Small intestine (tissue), 7 donors: ENCODE data around the gene NTRK2. TPM values are rescaled to one million over a fixed set of nuclear protein-coding genes. Genes with fewer than 3 reads are reported as not detected.

Experiments
- DNase-seq, 2 donors: peaks; one replicate each; pipeline versions ENCODE4 v3.0.0 to v3.0.0-alpha.2; 2013
- FAIRE-seq: peaks from 2 replicates; lab custom pipeline; 2012; peaks lifted over from hg19 to GRCh38; lab: Jason Lieb, UNC
- H3K27ac ChIP-seq, 3 donors: one replicate each; pipeline ENCODE4 v1.5.1; 2013; ENCODE audit warnings: low read length in 2 of 3, mild to moderate bottlenecking in 2 of 3, control low read depth in 1 of 3, inconsistent platforms in 1 of 3, low read depth in 1 of 3, moderate library complexity in 1 of 3
- H3K27me3 ChIP-seq, 3 donors: one replicate each; pipeline ENCODE4 v1.6.1; 2013; ENCODE audit warnings: low read length in 3 of 3, inconsistent platforms in 1 of 3; ENCODE audit not compliant: control insufficient read depth in 3 of 3, insufficient read depth in 3 of 3
- H3K36me3 ChIP-seq, 3 donors: one replicate each; pipeline ENCODE4 v1.6.1; 2013; ENCODE audit warnings: low read length in 3 of 3, inconsistent platforms in 1 of 3, low read depth in 1 of 3, mild to moderate bottlenecking in 1 of 3, moderate library complexity in 1 of 3; ENCODE audit not compliant: control insufficient read depth in 3 of 3, insufficient read depth in 2 of 3
- H3K4me1 ChIP-seq, 3 donors: one replicate each; pipeline ENCODE4 v1.6.1; 2013; ENCODE audit warnings: low read length in 2 of 3, inconsistent platforms in 1 of 3, low read depth in 1 of 3, mild to moderate bottlenecking in 1 of 3, moderate library complexity in 1 of 3; ENCODE audit not compliant: control insufficient read depth in 3 of 3, insufficient read depth in 2 of 3
- H3K4me3 ChIP-seq, 3 donors: one replicate each; pipeline ENCODE4 v1.5.1; 2013; ENCODE audit warnings: low read length in 3 of 3, control low read depth in 1 of 3, inconsistent platforms in 1 of 3, low read depth in 1 of 3, mild to moderate bottlenecking in 1 of 3, moderate library complexity in 1 of 3
- H3K9me3 ChIP-seq, 2 donors: one replicate each; pipeline ENCODE4 v1.6.1; 2013; ENCODE audit warnings: low read depth in 1 of 2, low read length in 1 of 2; ENCODE audit not compliant: control insufficient read depth in 2 of 2, insufficient read depth in 1 of 2
- WGBS, 3 donors: extraction: QIAGEN DNeasy Blood & Tissue Kit; methylation state at CpG; one replicate each; pipeline ENCODE4 v1.1.7; 2013; 5-methylcytosine and 5-hydroxymethylcytosine counted together
- polyA plus RNA-seq, 4 donors: library from polyadenylated mRNA; stranded (reverse) in 3 of 4; unstranded in 1 of 4; fragments of 200-250 nt in 3 of 4; fragments of 120-200 nt in 1 of 4; gene quantifications; one replicate each; pipeline versions ENCODE4 v1.2.1 to v1.2.3, GENCODE V29; 2013
- donor health status: healthy with polysubstance abuse.
- donor health status: control.
- donor health status: control.
- donor health status: Bipolar disorder and iron deficiency.
- donor health status: healthy.

The NTRK2 gene
- polyA plus RNA-seq, 4 donors = 0.16 to 1.1 TPM; not detected in 2

DNA sequence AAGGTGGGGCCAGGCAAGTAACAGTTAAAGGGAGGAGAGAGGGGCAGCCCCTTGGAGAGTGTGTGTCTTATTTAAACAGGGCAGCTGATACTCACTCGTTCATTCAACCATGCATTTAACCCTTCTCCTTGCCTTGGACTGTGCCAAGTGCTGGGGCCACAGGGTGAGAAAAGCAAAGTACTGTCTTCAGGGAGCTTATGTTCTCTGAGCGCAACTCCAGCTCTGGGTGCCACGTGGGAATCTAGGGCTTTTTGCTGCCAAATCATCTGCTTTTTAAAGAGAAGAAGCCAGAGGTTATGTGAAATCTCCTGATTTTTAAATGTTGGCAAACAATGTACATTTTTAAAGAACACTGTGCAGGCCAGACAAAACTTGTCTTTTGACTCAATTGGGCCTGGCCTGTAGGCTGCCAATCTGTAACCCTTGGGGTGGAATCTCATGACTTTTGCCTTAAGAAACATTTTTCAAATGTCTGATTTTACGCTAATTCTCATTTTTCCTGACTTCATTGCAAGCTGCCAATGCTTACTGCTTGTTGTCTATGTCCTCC, 157.8 kb downstream of the NTRK2 start:
- H3K27ac ChIP-seq = no peak overlapping the region
- 65 to 67% (median 66%) methylated on average over 4 of the region's 4 CpGs for WGBS, 3 donors
- H3K4me3 ChIP-seq = no peak overlapping the region
- H3K4me1 ChIP-seq = no peaks in the 10 kb centered on the region
- H3K27me3 ChIP-seq = no peaks in the 10 kb centered on the region
- DNase-seq (no peak), FAIRE-seq (no peak)
- no peaks in the 10 kb centered on the region for H3K36me3 ChIP-seq
- H3K9me3 ChIP-seq = no peaks in the 10 kb centered on the region

DNA sequence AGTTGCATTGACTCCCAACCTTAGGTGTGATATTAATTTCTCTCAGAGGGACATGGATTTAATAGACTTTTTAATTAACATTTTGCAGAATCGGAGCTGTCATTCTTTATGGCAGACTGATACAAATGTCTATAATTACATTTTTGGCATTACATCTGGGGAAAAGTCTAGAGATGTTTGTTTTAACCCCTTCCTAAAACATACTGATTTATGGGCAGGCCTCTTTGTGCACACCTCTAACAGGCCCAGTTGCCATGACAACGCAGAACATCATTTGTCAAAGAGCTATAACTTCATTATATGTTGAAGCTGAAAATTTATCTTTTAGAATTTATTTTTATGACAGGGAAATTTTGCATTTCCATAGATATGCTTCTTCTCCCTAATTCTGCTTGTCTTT, 158.5 kb downstream of the NTRK2 start:
- Histone ChIP-seq H3K27ac (no peak overlapping the region), H3K36me3 (no peaks in the 10 kb centered on the region), H3K9me3 (no peaks in the 10 kb centered on the region), H3K4me1 (no peaks in the 10 kb centered on the region), H3K4me3 (no peak overlapping the region), H3K27me3 (peaks cover 0 to 2% (median 0%) of the 10 kb centered on the region in 3 donors)
- DNase-seq (no peak), FAIRE-seq (no peak)
- WGBS, 3 donors = 86 to 94% (median 86%) methylated on average over 2 of the region's 2 CpGs

DNA sequence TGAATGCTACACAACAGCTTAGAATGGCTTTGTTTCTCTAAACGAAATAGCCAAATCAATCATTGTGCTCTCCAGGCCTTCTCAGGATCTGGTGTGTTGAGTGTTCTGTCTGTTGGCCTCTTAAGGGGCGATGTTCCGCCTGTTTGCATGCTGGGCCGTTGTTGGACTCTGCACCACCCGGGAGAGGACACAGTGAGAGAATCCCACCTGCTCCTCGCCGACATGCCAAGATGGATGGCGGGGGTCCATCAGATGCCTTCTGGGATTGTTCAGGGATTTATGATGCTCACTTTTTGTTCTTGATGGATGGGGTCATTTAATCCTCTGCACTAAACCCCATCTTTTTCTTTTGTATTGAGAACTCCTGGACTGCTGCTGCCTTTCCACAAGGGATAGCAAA, 159.9 kb downstream of the NTRK2 start:
- DNase-seq (no peak), FAIRE-seq (no peak)
- Histone ChIP-seq H3K9me3 (no peaks in the 10 kb centered on the region), H3K27ac (no peak overlapping the region), H3K27me3 (peaks cover 0 to 2% (median 0%) of the 10 kb centered on the region in 3 donors), H3K36me3 (no peaks in the 10 kb centered on the region), H3K4me1 (no peaks in the 10 kb centered on the region), H3K4me3 (no peak overlapping the region)
- 83 to 91% (median 89%) methylated on average over 8 of the region's 8 CpGs for WGBS, 3 donors

DNA sequence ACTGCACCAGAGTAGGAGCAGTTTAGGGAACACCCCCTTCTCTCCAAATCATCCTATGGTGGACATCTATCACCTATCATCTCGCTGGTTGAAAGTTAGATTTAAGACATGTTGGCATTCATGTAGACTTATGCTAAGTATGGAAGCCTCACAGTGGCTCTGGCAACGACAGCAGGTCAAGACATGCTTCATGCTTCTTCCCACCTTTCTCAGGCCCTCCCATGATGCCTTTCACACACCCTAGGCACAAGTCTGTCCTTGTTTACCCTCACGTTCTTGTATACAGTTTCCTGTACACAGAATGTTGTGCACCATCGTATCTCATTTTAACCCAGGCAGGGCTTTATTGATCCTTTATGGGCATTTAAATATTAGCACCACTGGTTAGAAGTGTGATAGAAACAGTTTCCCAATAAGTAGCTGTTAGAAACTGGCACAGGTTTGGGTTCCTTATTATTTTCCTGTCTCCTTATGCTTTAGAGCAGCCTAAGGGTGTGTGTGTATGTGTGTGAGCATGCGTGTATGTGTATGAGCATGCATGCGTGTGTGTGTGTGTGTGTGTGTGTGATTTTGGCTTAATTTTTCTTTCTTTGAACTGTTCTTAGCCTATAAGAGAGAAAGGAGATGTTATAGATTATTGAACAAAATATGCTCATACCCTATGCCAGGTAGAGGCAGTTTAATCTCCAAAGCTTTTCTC, 160.6 kb downstream of the NTRK2 start:
- WGBS, 3 donors = 70 to 83% (median 75%) methylated on average over 6 of the region's 6 CpGs
- H3K4me3 ChIP-seq = no peak overlapping the region
- H3K27me3 ChIP-seq = peaks cover 0 to 2% (median 0%) of the 10 kb centered on the region in 3 donors
- DNase-seq (no peak), FAIRE-seq (no peak)
- H3K36me3 ChIP-seq = no peaks in the 10 kb centered on the region
- no peaks in the 10 kb centered on the region for H3K9me3 ChIP-seq
- no peaks in the 10 kb centered on the region for H3K4me1 ChIP-seq
- no peak overlapping the region for H3K27ac ChIP-seq

GRCh38 chr9:84831377-84831776, 161.8 kb downstream of the NTRK2 start:
- Histone ChIP-seq H3K36me3 (no peaks in the 10 kb centered on the region), H3K4me3 (no peak overlapping the region), H3K4me1 (no peaks in the 10 kb centered on the region), H3K9me3 (no peaks in the 10 kb centered on the region), H3K27me3 (peaks cover 0 to 2% (median 0%) of the 10 kb centered on the region in 3 donors), H3K27ac (no peak overlapping the region)
- FAIRE-seq (no peak), DNase-seq (no peak)
- WGBS, 3 donors = 69 to 89% (median 76%) methylated on average over 4 of the region's 4 CpGs

DNA sequence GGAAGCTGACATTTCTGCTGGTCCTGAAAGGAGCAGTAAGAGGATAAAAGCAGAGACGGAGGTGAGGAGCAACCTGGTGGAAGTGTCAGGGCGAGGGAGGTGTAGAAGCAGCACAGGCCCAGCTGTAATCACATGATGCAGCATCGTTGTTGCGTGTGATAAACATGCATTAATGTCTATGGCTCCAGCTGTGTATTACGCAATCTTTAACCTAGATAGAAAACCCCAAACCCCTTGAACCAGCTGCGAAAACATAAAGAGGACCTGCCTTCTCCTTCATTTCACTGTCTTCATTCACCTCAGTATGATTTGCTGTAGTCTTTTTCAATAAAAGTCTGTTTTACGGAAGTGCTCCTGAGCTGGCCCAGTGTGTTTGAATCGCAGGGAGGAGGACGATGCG, 162.9 kb downstream of the NTRK2 start:
- Histone ChIP-seq H3K27ac (no peak overlapping the region), H3K9me3 (no peaks in the 10 kb centered on the region), H3K36me3 (no peaks in the 10 kb centered on the region), H3K4me3 (no peak overlapping the region), H3K27me3 (peaks cover 0 to 2% (median 0%) of the 10 kb centered on the region in 3 donors), H3K4me1 (no peaks in the 10 kb centered on the region)
- WGBS, 3 donors = 78 to 88% (median 83%) methylated on average over 10 of the region's 10 CpGs
- no peak for DNase-seq
- no peak for FAIRE-seq

DNA sequence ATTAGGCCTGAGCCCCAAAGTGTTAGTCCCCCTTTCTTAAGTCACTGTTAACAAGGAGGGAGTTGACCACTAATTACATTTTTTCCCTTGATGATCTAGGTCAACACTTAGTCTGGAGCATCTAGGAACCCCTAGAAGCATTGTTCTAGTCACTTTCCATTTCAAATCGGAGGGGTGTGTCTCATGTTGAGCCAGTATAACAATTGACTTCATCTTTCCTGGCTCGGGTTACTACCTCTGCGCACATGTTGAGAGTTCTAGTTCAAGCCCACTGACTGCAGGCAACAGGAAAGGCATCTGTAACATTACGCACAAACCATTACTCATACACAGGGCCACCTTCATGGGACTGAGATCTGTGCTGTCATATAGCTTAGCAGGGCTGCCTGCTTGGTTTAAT, 164.9 kb downstream of the NTRK2 start:
- 82 to 88% (median 87%) methylated on average over 4 of the region's 4 CpGs for WGBS, 3 donors
- H3K9me3 ChIP-seq = no peaks in the 10 kb centered on the region
- FAIRE-seq = no peak

GRCh38 chr9:84835745-84836144, 166.2 kb downstream of the NTRK2 start:
- H3K4me3 ChIP-seq = no peak overlapping the region
- no peak for FAIRE-seq
- H3K27ac ChIP-seq = no peak overlapping the region
- H3K4me1 ChIP-seq = no peaks in the 10 kb centered on the region
- DNase-seq = no peak
- H3K9me3 ChIP-seq = no peaks in the 10 kb centered on the region
- WGBS, 3 donors = 67 to 77% (median 76%) methylated on average over 5 of the region's 5 CpGs
- H3K36me3 ChIP-seq = no peaks in the 10 kb centered on the region
- H3K27me3 ChIP-seq = peaks cover 0 to 2% (median 0%) of the 10 kb centered on the region in 3 donors

More for the DNA sequence above, 164.9 kb downstream of the NTRK2 start:
- no peak overlapping the region for H3K4me3 ChIP-seq
- H3K27ac ChIP-seq = no peak overlapping the region
- H3K36me3 ChIP-seq = no peaks in the 10 kb centered on the region
- no peaks in the 10 kb centered on the region for H3K4me1 ChIP-seq
- peaks cover 0 to 2% (median 0%) of the 10 kb centered on the region in 3 donors for H3K27me3 ChIP-seq
- DNase-seq = no peak
